HCT116 (cell line): ENCODE measurements around the gene DHRSX. TPM values are rescaled to one million over a fixed set of nuclear protein-coding genes. Genes with fewer than 3 reads are reported as not detected.
A peak's percentile ranks its signal among the peaks of the same experiment; 100 is the strongest.
"Not testable (repeated sequence)": the region's sequence is repeated elsewhere in the genome, so short reads cannot be mapped to it uniquely, and the experiment has no call there.

Source experiments
- ATAC-seq: fragments of 200-7000 bp; cut with Tn5 transposase; 2 replicates; pipeline ENCODE4 v1.9.1; 2020; ENCODE audit warnings: mild to moderate bottlenecking, moderate library complexity
- BruUV-seq: library from RNA; stranded (reverse); fragments of 400-500 nt; replicated peaks from 2 replicates; lab custom pipeline; 2021; lab: Mats Ljungman, UMichigan
- CTCF ChIA-PET: fragments of 300-600 bp; sonication (Branson Sonifier 250); formaldehyde crosslinking; loops from one replicate; lab custom pipeline; 2021; ENCODE audit warnings: antibody characterized with exemption; lab: Charles Lee
- POLR2A ChIA-PET: fragments of 300-600, 350-600 bp; sonication (Branson Sonifier 250); formaldehyde crosslinking; loops from one replicate; lab custom pipeline; 2021; ENCODE audit warnings: antibody characterized with exemption; lab: Charles Lee
- RAD21 ChIA-PET, 2 experiments: fragments of 300-600 bp; sonication (Branson Sonifier 250); formaldehyde crosslinking; loops; one replicate each; lab custom pipeline; 2023; ENCODE audit warnings: low total read pairs in 2 of 2; ENCODE audit not compliant: uncharacterized antibody in 2 of 2, unreplicated experiment in 2 of 2, low non-redundant PET in 1 of 2; lab: Charles Lee
- DNase-seq: peaks from one replicate; pipeline ENCODE4 v3.0.0-alpha.2; 2010; ENCODE audit warnings: low read depth, low spot score
- H2AFZ ChIP-seq: fragments of 200-600 bp; shearing (Covaris generic), sonication (generic); 2 replicates; pipeline ENCODE4 v1.6.1; 2017; ENCODE audit warnings: low read depth, mixed run types, mixed read lengths, antibody characterized with exemption, low read length; ENCODE audit not compliant: poor library complexity, severe bottlenecking
- H3K27ac ChIP-seq: 2 replicates; pipeline ENCODE4 v1.5.1; 2012; ENCODE audit warnings: low read depth, low read length
- H3K27me3 ChIP-seq: fragments of 200-600 bp; sonication (generic); 2 replicates; pipeline ENCODE4 v1.6.1; 2016; ENCODE audit warnings: mixed run types, low read length, mixed read lengths; ENCODE audit not compliant: insufficient read depth
- H3K36me3 ChIP-seq, 2 experiments: fragments of 200-500 bp in 1 of 2; fragments of 200-600 bp in 1 of 2; sonication (Bioruptor generic) in 1 of 2; sonication (generic) in 1 of 2; 2 replicates each; pipeline versions ENCODE4 v1.5.1 to v1.6.1; 2014 to 2016; ENCODE audit warnings: low read length in 2 of 2, inconsistent platforms in 1 of 2, mixed read lengths in 1 of 2, mixed run types in 1 of 2; ENCODE audit not compliant: insufficient read depth in 2 of 2, control insufficient read depth in 1 of 2
- H3K4me1 ChIP-seq, 2 experiments: fragments of 200-600 bp in 1 of 2; sonication (generic) in 1 of 2; 2 replicates each; pipeline versions ENCODE4 v1.5.1 to v1.6.1; 2012 to 2017; ENCODE audit warnings: low read length in 2 of 2, inconsistent platforms in 1 of 2, mild to moderate bottlenecking in 1 of 2, mixed read lengths in 1 of 2, mixed run types in 1 of 2, moderate library complexity in 1 of 2; ENCODE audit not compliant: insufficient read depth in 2 of 2, control insufficient read depth in 1 of 2
- H3K4me2 ChIP-seq: fragments of 200-600 bp; sonication (generic); 2 replicates; pipeline ENCODE4 v1.6.1; 2017; ENCODE audit warnings: mixed run types, low read length, mixed read lengths
- H3K4me3 ChIP-seq, 2 experiments: fragments of 200-600 bp in 1 of 2; sonication (generic) in 1 of 2; replicated peaks in 1 of 2; 2 replicates each; pipeline ENCODE4 v1.5.1; 2011 to 2016; ENCODE audit warnings: low read length in 2 of 2, control low read depth in 1 of 2, low read depth in 1 of 2, mild to moderate bottlenecking in 1 of 2, mixed read lengths in 1 of 2, mixed run types in 1 of 2
- H3K79me2 ChIP-seq: fragments of 200-600 bp; sonication (generic); 2 replicates; pipeline ENCODE4 v1.6.1; 2017; ENCODE audit warnings: mild to moderate bottlenecking, mixed run types, low read length, moderate library complexity, mixed read lengths; ENCODE audit not compliant: insufficient read depth
- H3K9ac ChIP-seq: fragments of 200-600 bp; sonication (generic); 2 replicates; pipeline ENCODE4 v1.6.1; 2016; ENCODE audit warnings: low read length, mixed read lengths
- H3K9me2 ChIP-seq: fragments of 200-600 bp; sonication (generic), shearing (Covaris generic); 2 replicates; pipeline ENCODE4 v1.6.1; 2017; ENCODE audit warnings: mixed run types, mild to moderate bottlenecking, moderate library complexity; ENCODE audit not compliant: insufficient read depth
- H3K9me3 ChIP-seq, 2 experiments: fragments of 200-500 bp in 1 of 2; fragments of 200-600 bp in 1 of 2; sonication (Bioruptor generic) in 1 of 2; sonication (generic) in 1 of 2; 2 replicates each; pipeline ENCODE4 v1.6.1; 2014 to 2017; ENCODE audit warnings: low read length in 2 of 2, mixed read lengths in 2 of 2, inconsistent platforms in 1 of 2, low read depth in 1 of 2, mild to moderate bottlenecking in 1 of 2, mixed run types in 1 of 2, moderate library complexity in 1 of 2; ENCODE audit not compliant: control insufficient read depth in 1 of 2, insufficient read depth in 1 of 2
- H4K20me1 ChIP-seq: fragments of 200-600 bp; sonication (generic), shearing (Covaris generic); 2 replicates; pipeline ENCODE4 v1.6.1; 2017; ENCODE audit warnings: mixed run types, mild to moderate bottlenecking, moderate library complexity; ENCODE audit not compliant: insufficient read depth
- CEBPB ChIP-seq: IDR thresholded peaks from 2 replicates; pipeline ENCODE4 v1.6.1; 2012; ENCODE audit warnings: low read depth
- EGR1 ChIP-seq: IDR thresholded peaks from 2 replicates; pipeline ENCODE4 v1.6.1; 2012; ENCODE audit warnings: low read depth
- JUND ChIP-seq: IDR thresholded peaks from 2 replicates; pipeline ENCODE4 v1.6.1; 2012
- POLR2A ChIP-seq: IDR thresholded peaks from 2 replicates; pipeline ENCODE4 v1.7.0; 2011; ENCODE audit warnings: borderline replicate concordance; ENCODE audit not compliant: insufficient read depth, insufficient read length; ENCODE audit errors: extremely low read depth
- SIN3A ChIP-seq: IDR thresholded peaks from 2 replicates; pipeline ENCODE4 v1.6.1; 2012; ENCODE audit warnings: low read depth
- YY1 ChIP-seq: IDR thresholded peaks from 2 replicates; pipeline ENCODE4 v1.6.1; 2011; ENCODE audit warnings: low read length, low read depth, moderate library complexity, mild to moderate bottlenecking; ENCODE audit not compliant: insufficient replicate concordance; ENCODE audit errors: extremely low read depth
- intact Hi-C: fragments of 100-400 bp; cut with micrococcal nuclease; formaldehyde crosslinking; loops from 2 replicates; pipeline ENCODE4 v1.10.0; 2022
- total RNA-seq: library from RNA; stranded (reverse); gene quantifications from one replicate; pipeline ENCODE4 v1.2.1, GENCODE V29; 2021; ENCODE audit not compliant: unreplicated experiment

DHRSX gene
- total RNA-seq, 1 experiment from 2014 or later: 11.9 TPM

DNA sequence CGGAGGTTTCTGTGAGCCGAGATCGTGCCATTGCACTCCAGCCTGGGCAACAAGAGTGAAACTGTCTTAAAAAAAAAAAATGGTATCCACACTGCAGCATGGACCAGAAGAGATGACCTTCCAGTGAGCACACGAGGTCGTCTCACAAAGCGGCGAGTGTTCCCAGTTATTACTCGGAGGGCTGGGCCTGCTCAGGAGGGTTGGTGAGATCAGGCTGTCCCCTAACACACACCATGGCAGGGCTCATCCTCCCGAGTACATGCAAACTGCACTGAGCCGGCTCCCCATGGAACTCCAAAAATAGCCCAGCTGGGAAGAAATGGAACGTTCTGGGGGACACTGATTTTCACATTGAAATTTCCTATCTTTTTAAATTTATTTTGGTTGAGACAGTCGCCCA, 19.2 kb downstream of the DHRSX start:
- POLR2A ChIA-PET, H3K36me3 ChIP-seq, H3K4me2 ChIP-seq, H2AFZ ChIP-seq, BruUV-seq, CTCF ChIA-PET, H4K20me1 ChIP-seq, H3K4me3 ChIP-seq, H3K9me2 ChIP-seq, H3K27ac ChIP-seq, DNase-seq, H3K9ac ChIP-seq, ATAC-seq, H3K9me3 ChIP-seq, RAD21 ChIA-PET, H3K27me3 ChIP-seq, intact Hi-C loops: not testable (repeated sequence)
- Histone ChIP-seq H3K79me2 (peaks cover 24% of the 10 kb centered on the region; the same call in 1 of the 2 replicates), H3K4me1 (peaks cover 11 to 34% of the 10 kb centered on the region in 2 experiments; a peak in 3 of 4 replicates)

GRCh38 chrX:2479982-2480381, 20.8 kb downstream of the DHRSX start:
- DNase-seq, RAD21 ChIA-PET, H3K4me3 ChIP-seq, H3K9me2 ChIP-seq, ATAC-seq, H4K20me1 ChIP-seq, H3K9me3 ChIP-seq, POLR2A ChIA-PET, BruUV-seq, H2AFZ ChIP-seq, CTCF ChIA-PET, H3K36me3 ChIP-seq, H3K27me3 ChIP-seq: not testable (repeated sequence)
- Histone ChIP-seq H3K27ac (peak overlapping the region; percentile 67; the same call in 1 of the 2 replicates), H3K9ac (peak overlapping the region; percentile 26; the same call in 1 of the 2 replicates), H3K4me1 (peaks cover 20 to 50% of the 10 kb centered on the region in 2 experiments; a peak in 3 of 4 replicates), H3K79me2 (peaks cover 34% of the 10 kb centered on the region; the same call in 1 of the 2 replicates), H3K4me2 (peak overlapping the region; percentile 71)
- intact Hi-C loops: loop anchor here (1.0 kb wide), 3 partner anchors 16 to 113 kb away; no protein-coding TSS in a partner anchor

DNA sequence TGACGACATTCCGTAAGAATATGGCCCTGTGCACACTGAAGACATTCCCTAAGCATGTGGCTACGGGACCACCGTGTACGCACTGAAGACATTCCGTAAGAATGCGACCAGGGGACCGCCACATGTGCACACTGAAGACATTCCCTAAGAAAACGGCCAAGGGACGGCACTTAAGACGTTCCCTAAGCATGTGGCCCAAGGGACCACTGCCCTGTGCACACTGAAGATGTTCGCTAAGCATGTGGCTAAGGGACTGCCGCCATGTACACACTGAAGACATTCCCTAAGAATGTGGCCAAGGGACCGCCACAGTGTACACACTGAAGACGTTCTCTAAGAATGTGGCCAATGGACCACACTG, 21.4 kb downstream of the DHRSX start:
- ChIA-PET POLR2A (no interaction called here), RAD21 (no interaction called here)

More for the DNA sequence above, 21.4 kb downstream of the DHRSX start:
- Histone ChIP-seq H4K20me1 (no peaks in the 10 kb centered on the region), H3K9me2 (no peaks in the 10 kb centered on the region), H3K9me3 (no peaks in the 10 kb centered on the region), H3K79me2 (peaks cover 34% of the 10 kb centered on the region; the same call in 1 of the 2 replicates), H2AFZ (no peak overlapping the region), H3K4me1 (peaks cover 22 to 56% of the 10 kb centered on the region in 2 experiments; a peak in 3 of 4 replicates), H3K27ac (peak overlapping the region; percentile 67), H3K4me3 (peak overlapping the region in 1 of 2 experiments; percentile 34; a peak in 2 of 4 replicates), H3K4me2 (peak overlapping the region; percentile 71), H3K27me3 (no peaks in the 10 kb centered on the region), H3K36me3 (no peaks in the 10 kb centered on the region), H3K9ac (peak overlapping the region; percentile 26)
- TF ChIP-seq YY1: no peak
- TF ChIP-seq CEBPB: no peak
- TF ChIP-seq JUND: no peak
- no peak for TF ChIP-seq POLR2A
- TF ChIP-seq SIN3A: no peak
- no peak for TF ChIP-seq EGR1
- DNase-seq: peak; percentile 79
- no TSS peak for BruUV-seq
- intact Hi-C loops: loop anchor here (1.0 kb wide), 3 partner anchors 15 to 114 kb away; no protein-coding TSS in a partner anchor
- peak; percentile 31 for ATAC-seq
- CTCF ChIA-PET: no interaction called here
